Endothelial cell of umbilical vein (primary cell): ENCODE results near the gene RPRD1A. TPM values are rescaled to one million over a fixed set of nuclear protein-coding genes. Genes with fewer than 3 reads are reported as not detected.

Experiments
- BruUV-seq: library from RNA; stranded (reverse); fragments of 400-500 nt; replicated peaks from 2 replicates; lab custom pipeline; 2021; lab: Mats Ljungman, UMichigan
- CTCF ChIA-PET: fragments of 300-600, 350-600 bp; sonication (Branson Sonifier 250); formaldehyde crosslinking; loops from one replicate; lab custom pipeline; 2021; ENCODE audit warnings: antibody characterized with exemption, inconsistent platforms; lab: Charles Lee
- POLR2A ChIA-PET: fragments of 300-600, 350-600 bp; sonication (Branson Sonifier 250); formaldehyde crosslinking; loops from one replicate; lab custom pipeline; 2021; ENCODE audit warnings: antibody characterized with exemption, inconsistent platforms; lab: Charles Lee
- DNase-seq: peaks from one replicate; pipeline ENCODE4 v3.0.0-alpha.2; 2011; ENCODE audit warnings: low read depth, low spot score
- FAIRE-seq: peaks from 2 replicates; lab custom pipeline; 2011; peaks lifted over from hg19 to GRCh38; lab: Jason Lieb, UNC
- H2AFZ ChIP-seq: 2 replicates; pipeline ENCODE4 v1.6.0; 2012; ENCODE audit warnings: low read depth, low read length, control low read depth, inconsistent platforms
- H3K27ac ChIP-seq: 2 replicates; pipeline ENCODE4 v1.5.1; 2011; ENCODE audit warnings: low read depth, mild to moderate bottlenecking, control low read depth, low read length, moderate library complexity; ENCODE audit not compliant: insufficient read depth
- H3K27me3 ChIP-seq, 2 experiments: 2 replicates each; pipeline versions ENCODE4 v1.6.0 to v1.6.1; 2011; ENCODE audit warnings: low read length in 2 of 2, mixed read lengths in 1 of 2; ENCODE audit not compliant: control insufficient read depth in 2 of 2, insufficient read depth in 2 of 2
- H3K36me3 ChIP-seq, 2 experiments: 2 replicates in 1 of 2; 3 replicates in 1 of 2; pipeline ENCODE4 v1.5.1; 2011; ENCODE audit warnings: low read length in 2 of 2, mild to moderate bottlenecking in 1 of 2, moderate library complexity in 1 of 2; ENCODE audit not compliant: control insufficient read depth in 2 of 2, insufficient read depth in 2 of 2; ENCODE audit errors: extremely low read depth in 1 of 2
- H3K4me1 ChIP-seq: 3 replicates; pipeline ENCODE4 v1.5.1; 2011; ENCODE audit warnings: mild to moderate bottlenecking, low read length; ENCODE audit not compliant: control insufficient read depth, insufficient read depth; ENCODE audit errors: extremely low read depth
- H3K4me2 ChIP-seq: 2 replicates; pipeline ENCODE4 v1.6.1; 2011; ENCODE audit warnings: low read length, control low read depth, mixed read lengths; ENCODE audit not compliant: insufficient read depth
- H3K4me3 ChIP-seq, 3 experiments: fragments of 200-600 bp in 1 of 3; sonication (generic), shearing (Covaris generic) in 1 of 3; replicated peaks in 1 of 3; 2 replicates each; pipeline ENCODE4 v1.5.1; 2011 to 2016; ENCODE audit warnings: control low read depth in 3 of 3, low read length in 3 of 3, mild to moderate bottlenecking in 2 of 3, inconsistent platforms in 1 of 3, low read depth in 1 of 3, moderate library complexity in 1 of 3; ENCODE audit not compliant: insufficient read depth in 1 of 3
- H3K79me2 ChIP-seq: 2 replicates; pipeline ENCODE4 v1.6.0; 2012; ENCODE audit warnings: low read length, inconsistent platforms; ENCODE audit not compliant: control insufficient read depth, insufficient read depth
- H3K9ac ChIP-seq: replicated peaks from 2 replicates; pipeline ENCODE3; 2011; ENCODE audit warnings: low read length, control low read depth; ENCODE audit not compliant: insufficient read depth; ENCODE audit errors: extremely low read depth
- H3K9me1 ChIP-seq: replicated peaks from 3 replicates; pipeline ENCODE4 v1.6.0; 2011; ENCODE audit warnings: mild to moderate bottlenecking, low read length; ENCODE audit not compliant: control insufficient read depth, insufficient read depth; ENCODE audit errors: extremely low read depth
- H3K9me3 ChIP-seq: replicated peaks from 2 replicates; pipeline ENCODE4 v1.5.1; 2012; ENCODE audit warnings: low read length, inconsistent platforms; ENCODE audit not compliant: control insufficient read depth, insufficient read depth
- H4K20me1 ChIP-seq: replicated peaks from 2 replicates; pipeline ENCODE3; 2011; ENCODE audit warnings: mild to moderate bottlenecking, low read length; ENCODE audit not compliant: control insufficient read depth, insufficient read depth; ENCODE audit errors: extremely low read depth
- EZH2 ChIP-seq: IDR thresholded peaks from 2 replicates; pipeline ENCODE4 v1.6.1; 2012; ENCODE audit warnings: borderline replicate concordance, low read depth, mild to moderate bottlenecking, moderate library complexity, low read length, inconsistent platforms; ENCODE audit not compliant: severe bottlenecking
- FOS ChIP-seq: IDR thresholded peaks from 2 replicates; pipeline ENCODE4 v1.6.1; 2011; ENCODE audit warnings: mild to moderate bottlenecking, low read length, moderate library complexity, borderline replicate concordance; ENCODE audit not compliant: insufficient read depth
- GATA2 ChIP-seq: IDR thresholded peaks from 2 replicates; pipeline ENCODE4 v1.7.0; 2011; ENCODE audit warnings: low read depth, mild to moderate bottlenecking, moderate library complexity, mixed read lengths, low read length; ENCODE audit not compliant: insufficient read length, insufficient read depth
- JUN ChIP-seq: IDR thresholded peaks from 2 replicates; pipeline ENCODE4 v1.6.1; 2011; ENCODE audit warnings: borderline replicate concordance, low read depth; ENCODE audit not compliant: insufficient read length, insufficient read depth
- MYC ChIP-seq: IDR thresholded peaks from one replicate; pipeline ENCODE4 v1.6.1; 2011; ENCODE audit warnings: mild to moderate bottlenecking, low read depth, low read length
- POLR2A ChIP-seq: IDR thresholded peaks from 2 replicates; pipeline ENCODE4 v1.6.1; 2012; ENCODE audit warnings: low read depth, mild to moderate bottlenecking, control low read depth, low read length
- POLR2AphosphoS5 ChIP-seq: IDR thresholded peaks from 2 replicates; pipeline ENCODE4 v1.6.1; 2012; ENCODE audit warnings: low read depth, mild to moderate bottlenecking, control low read depth, low read length, moderate library complexity; ENCODE audit not compliant: insufficient read depth
- dilution Hi-C: fragments of 300-500 bp; cut with MboI; formaldehyde crosslinking; loops from one replicate; pipeline ENCODE4 v1.15.0; 2019; ENCODE audit warnings: low sequenced_read_pairs; ENCODE audit not compliant: extremely low pct_ligation_motif_present
- intact Hi-C: fragments of 100-400 bp; cut with micrococcal nuclease; formaldehyde crosslinking; loops from one replicate; pipeline ENCODE4 v1.10.0; 2022
- polyA plus RNA-seq, 4 experiments: library from polyadenylated mRNA; depleted of rRNA in 3 of 4; stranded (reverse) in 3 of 4; unstranded in 1 of 4; fragments of >200 nt; gene quantifications; 2 replicates each; pipeline versions ENCODE4 v1.2.1 to v1.2.3, GENCODE V29; 2011 to 2012; ENCODE audit warnings: missing spikeins in 1 of 4
- total RNA-seq: library from RNA; stranded (reverse); gene quantifications from 2 replicates; pipeline ENCODE4 v1.2.3, GENCODE V29; 2021
- TF ChIP-seq, protein P1 (sequence below): IDR thresholded peaks from 2 replicates; pipeline ENCODE4 v1.6.1; 2011; ENCODE audit not compliant: insufficient read depth, insufficient read length
- TF ChIP-seq, protein P2 (sequence below), 2 donors: IDR thresholded peaks; 1 replicate in 1 of 2; 2 replicates in 1 of 2; pipeline ENCODE4 v1.5.1; 2011; ENCODE audit warnings: low read length in 2 of 2, mild to moderate bottlenecking in 2 of 2, moderate library complexity in 2 of 2, control low read depth in 1 of 2, inconsistent platforms in 1 of 2, low read depth in 1 of 2; ENCODE audit not compliant: insufficient read depth in 1 of 2; ENCODE audit errors: extremely low read depth in 1 of 2

The RPRD1A gene
- total and polyA plus RNA-seq, 2 donors (not counting 3 experiments of a cell fraction or from before 2014, with no cell fraction given), result 13.5 to 50.7 TPM

DNA sequence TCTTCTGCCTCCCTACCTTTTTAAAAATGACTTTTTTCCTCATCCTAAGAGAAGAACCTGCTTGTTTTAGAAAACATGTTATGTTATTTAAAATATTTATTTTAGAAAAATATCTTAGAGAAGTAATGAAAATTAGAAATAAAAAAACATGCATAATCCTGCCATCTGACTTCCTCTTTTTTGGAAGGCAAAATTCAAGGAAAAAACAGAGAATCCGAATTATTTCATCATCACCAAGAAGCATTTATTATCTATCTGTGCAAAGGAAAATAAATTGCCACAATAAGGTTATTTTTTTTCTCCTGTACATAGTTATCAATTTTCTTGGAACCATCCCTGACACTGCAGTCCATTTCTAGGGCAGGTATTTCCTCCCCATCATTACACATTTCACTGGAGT, 47.4 kb upstream of the RPRD1A start:
- no TSS peak for BruUV-seq
- Histone ChIP-seq H2AFZ (no peak overlapping the region), H3K4me1 (no peaks in the 10 kb centered on the region), H3K9me3 (no peaks in the 10 kb centered on the region), H3K9me1 (no peaks in the 10 kb centered on the region), H3K27ac (no peak overlapping the region), H3K27me3 (no peaks in the 10 kb centered on the region), H3K4me2 (no peak overlapping the region), H3K79me2 (no peaks in the 10 kb centered on the region), H3K9ac (no peak overlapping the region), H4K20me1 (no peaks in the 10 kb centered on the region), H3K36me3 (peaks cover 14 to 16% of the 10 kb centered on the region in 2 experiments), H3K4me3 (no peak overlapping the region)
- FAIRE-seq, result no peak
- ChIA-PET CTCF (no interaction called here), POLR2A (no interaction called here)
- dilution Hi-C loops (no loop called here), intact Hi-C loops (no loop called here)
- no peak for TF ChIP-seq MYC
- TF ChIP-seq, protein P1, sequence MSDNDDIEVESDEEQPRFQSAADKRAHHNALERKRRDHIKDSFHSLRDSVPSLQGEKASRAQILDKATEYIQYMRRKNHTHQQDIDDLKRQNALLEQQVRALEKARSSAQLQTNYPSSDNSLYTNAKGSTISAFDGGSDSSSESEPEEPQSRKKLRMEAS, result no peak
- no peak for TF ChIP-seq EZH2
- TF ChIP-seq GATA2, result no peak
- TF ChIP-seq POLR2AphosphoS5, result no peak
- TF ChIP-seq, protein P2, sequence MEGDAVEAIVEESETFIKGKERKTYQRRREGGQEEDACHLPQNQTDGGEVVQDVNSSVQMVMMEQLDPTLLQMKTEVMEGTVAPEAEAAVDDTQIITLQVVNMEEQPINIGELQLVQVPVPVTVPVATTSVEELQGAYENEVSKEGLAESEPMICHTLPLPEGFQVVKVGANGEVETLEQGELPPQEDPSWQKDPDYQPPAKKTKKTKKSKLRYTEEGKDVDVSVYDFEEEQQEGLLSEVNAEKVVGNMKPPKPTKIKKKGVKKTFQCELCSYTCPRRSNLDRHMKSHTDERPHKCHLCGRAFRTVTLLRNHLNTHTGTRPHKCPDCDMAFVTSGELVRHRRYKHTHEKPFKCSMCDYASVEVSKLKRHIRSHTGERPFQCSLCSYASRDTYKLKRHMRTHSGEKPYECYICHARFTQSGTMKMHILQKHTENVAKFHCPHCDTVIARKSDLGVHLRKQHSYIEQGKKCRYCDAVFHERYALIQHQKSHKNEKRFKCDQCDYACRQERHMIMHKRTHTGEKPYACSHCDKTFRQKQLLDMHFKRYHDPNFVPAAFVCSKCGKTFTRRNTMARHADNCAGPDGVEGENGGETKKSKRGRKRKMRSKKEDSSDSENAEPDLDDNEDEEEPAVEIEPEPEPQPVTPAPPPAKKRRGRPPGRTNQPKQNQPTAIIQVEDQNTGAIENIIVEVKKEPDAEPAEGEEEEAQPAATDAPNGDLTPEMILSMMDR (IDR thresholded peaks at IDR 0.05; ENCODE audit: extremely low read depth in 1 of 2, insufficient read depth in 1 of 2, low read depth in 1 of 2, low read length in 2 of 2), result no peak
- TF ChIP-seq JUN, result no peak
- TF ChIP-seq POLR2A, result no peak
- TF ChIP-seq FOS, result no peak
- DNase-seq, result no peak
